Astrocyte of the spinal cord (primary cell): Measurements from ENCODE around the gene NUCKS1.
A peak's percentile ranks its signal among the peaks of the same experiment; 100 is the strongest.

Experiments
- DNase-seq: peaks from one replicate; pipeline ENCODE4 v3.0.0; 2011; ENCODE audit warnings: low read depth, low spot score
- H3K4me3 ChIP-seq: 2 replicates; pipeline ENCODE4 v1.5.1; 2011; ENCODE audit warnings: low read depth, mild to moderate bottlenecking, low read length, moderate library complexity
- CTCF ChIP-seq: IDR thresholded peaks from 2 replicates; pipeline ENCODE4 v1.5.1; 2012; ENCODE audit warnings: low read depth, mild to moderate bottlenecking, low read length, inconsistent platforms
- in situ Hi-C: cut with HindIII; loops from 2 replicates; pipeline ENCODE4 v1.10.0; 2017; ENCODE audit warnings: low sequenced_read_pairs

Gene NUCKS1, protein sequence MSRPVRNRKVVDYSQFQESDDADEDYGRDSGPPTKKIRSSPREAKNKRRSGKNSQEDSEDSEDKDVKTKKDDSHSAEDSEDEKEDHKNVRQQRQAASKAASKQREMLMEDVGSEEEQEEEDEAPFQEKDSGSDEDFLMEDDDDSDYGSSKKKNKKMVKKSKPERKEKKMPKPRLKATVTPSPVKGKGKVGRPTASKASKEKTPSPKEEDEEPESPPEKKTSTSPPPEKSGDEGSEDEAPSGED

GRCh38 chr1:205750138-205751035, at the start of gene NUCKS1:
Gene NUCKS1, minus strand, starts transcription at chr1:205750182. Its CDS starts 209 bp downstream, at chr1:205749973.
- H3K4me3 ChIP-seq: peak within 1 kb of the TSS; percentile 81
- DNase-seq: peak; percentile 100
- TF ChIP-seq CTCF: peak; percentile 29
- in situ Hi-C loops: no loop called here

- TF ChIP-seq CTCF: no peak
- in situ Hi-C loops: no loop called here
- H3K4me3 ChIP-seq: no peak overlapping the region
- DNase-seq: no peak
These were observed 48.6 kb upstream of the NUCKS1 start for GRCh38 chr1:205798577-205798976.

DNA sequence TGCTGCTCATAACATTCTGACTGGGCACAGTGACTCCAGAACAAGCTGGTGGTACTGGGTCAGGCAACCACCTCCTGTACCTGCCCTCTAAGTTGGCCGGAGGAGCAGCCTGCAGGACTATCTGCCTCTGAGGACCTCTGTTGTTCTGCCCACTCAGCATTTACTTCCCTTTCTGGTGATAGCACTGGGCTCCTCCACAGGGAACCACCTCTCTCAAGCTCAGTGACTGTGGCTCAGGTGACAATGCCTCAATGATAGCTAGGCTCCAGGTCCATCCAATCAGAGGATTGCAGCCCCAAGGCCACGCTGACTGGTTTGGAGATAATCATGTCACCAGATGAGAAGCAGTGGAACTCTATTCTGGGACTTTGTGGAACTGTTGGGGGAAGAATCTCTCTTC, 47.2 kb upstream of the NUCKS1 start:
- no peak for TF ChIP-seq CTCF
- in situ Hi-C loops: no loop called here
- H3K4me3 ChIP-seq: no peak overlapping the region
- no peak for DNase-seq

- no peak overlapping the region for H3K4me3 ChIP-seq
- no peak for TF ChIP-seq CTCF
- in situ Hi-C loops: no loop called here
- DNase-seq: no peak
These were observed 44.2 kb upstream of the NUCKS1 start for GRCh38 chr1:205794011-205794730.

GRCh38 chr1:205792961-205793673, 43.1 kb upstream of the NUCKS1 start:
- no peak for DNase-seq
- H3K4me3 ChIP-seq: no peak overlapping the region

More at GRCh38 chr1:205792961-205793673, 43.1 kb upstream of the NUCKS1 start:
- no peak for TF ChIP-seq CTCF
- in situ Hi-C loops: no loop called here
